HEK293 (cell line): ENCODE measurements around the gene SUSD2.

Experiments used
- YY1 ChIP-seq: fragments of 450-650 bp; formaldehyde crosslinking; IDR thresholded peaks from 2 replicates; pipeline ENCODE4 v1.5.1; 2018; ENCODE audit warnings: missing biosample characterization, missing genetic modification characterization
- ZBTB21 ChIP-seq: fragments of 450-650 bp; formaldehyde crosslinking; IDR thresholded peaks from 2 replicates; pipeline ENCODE4 v1.5.1; 2017; ENCODE audit warnings: missing biosample characterization, missing genetic modification characterization
- ZNF24 ChIP-seq: fragments of 450-650 bp; formaldehyde crosslinking; IDR thresholded peaks from 2 replicates; pipeline ENCODE4 v1.5.1; 2016; ENCODE audit warnings: missing biosample characterization, missing genetic modification characterization
- ZNF274 ChIP-seq, 2 experiments: fragments of 200-500 bp in 1 of 2; fragments of 450-650 bp in 1 of 2; sonication (Bioruptor generic) in 1 of 2; formaldehyde crosslinking in 1 of 2; IDR thresholded peaks; 2 replicates each; pipeline versions ENCODE4 v1.5.1 to v1.6.1; 2014 to 2016; ENCODE audit warnings: borderline replicate concordance in 1 of 2, inconsistent platforms in 1 of 2, low read length in 1 of 2, missing biosample characterization in 1 of 2, missing genetic modification characterization in 1 of 2
- ZNF302 ChIP-seq: fragments of 450-650 bp; formaldehyde crosslinking; IDR thresholded peaks from 2 replicates; pipeline ENCODE4 v1.5.1; 2016; ENCODE audit warnings: missing biosample characterization, missing genetic modification characterization, low read depth
- ZNF707 ChIP-seq: fragments of 450-650 bp; formaldehyde crosslinking; IDR thresholded peaks from 2 replicates; pipeline ENCODE4 v1.5.1; 2016; ENCODE audit warnings: missing biosample characterization, missing genetic modification characterization
- ZNF768 ChIP-seq: fragments of 450-650 bp; formaldehyde crosslinking; IDR thresholded peaks from 2 replicates; pipeline ENCODE4 v1.5.1; 2018; ENCODE audit warnings: missing biosample characterization, mild to moderate bottlenecking, missing genetic modification characterization
- ZNF776 ChIP-seq: fragments of 450-650 bp; formaldehyde crosslinking; IDR thresholded peaks from 2 replicates; pipeline ENCODE4 v1.5.0; 2017; ENCODE audit warnings: missing biosample characterization, missing genetic modification characterization, borderline replicate concordance
- ZNF777 ChIP-seq: fragments of 450-650 bp; formaldehyde crosslinking; IDR thresholded peaks from 2 replicates; pipeline ENCODE4 v1.5.1; 2017; ENCODE audit warnings: missing biosample characterization, missing genetic modification characterization, borderline replicate concordance
- TF ChIP-seq, protein P1 (sequence below): fragments of 450-650 bp; formaldehyde crosslinking; IDR thresholded peaks from 2 replicates; pipeline ENCODE4 v1.5.1; 2016; ENCODE audit warnings: missing biosample characterization, missing genetic modification characterization
- TF ChIP-seq, protein P2 (sequence below): fragments of 450-650 bp; formaldehyde crosslinking; IDR thresholded peaks from 2 replicates; pipeline ENCODE4 v1.5.1; 2016; ENCODE audit warnings: missing biosample characterization, missing genetic modification characterization
- TF ChIP-seq, protein P3 (sequence below): sonication (generic); formaldehyde crosslinking; IDR thresholded peaks from 2 replicates; pipeline ENCODE4 v1.8.1; 2022; ENCODE audit warnings: mild to moderate bottlenecking, moderate library complexity, missing genetic modification reagents

- TF ChIP-seq, protein P1, sequence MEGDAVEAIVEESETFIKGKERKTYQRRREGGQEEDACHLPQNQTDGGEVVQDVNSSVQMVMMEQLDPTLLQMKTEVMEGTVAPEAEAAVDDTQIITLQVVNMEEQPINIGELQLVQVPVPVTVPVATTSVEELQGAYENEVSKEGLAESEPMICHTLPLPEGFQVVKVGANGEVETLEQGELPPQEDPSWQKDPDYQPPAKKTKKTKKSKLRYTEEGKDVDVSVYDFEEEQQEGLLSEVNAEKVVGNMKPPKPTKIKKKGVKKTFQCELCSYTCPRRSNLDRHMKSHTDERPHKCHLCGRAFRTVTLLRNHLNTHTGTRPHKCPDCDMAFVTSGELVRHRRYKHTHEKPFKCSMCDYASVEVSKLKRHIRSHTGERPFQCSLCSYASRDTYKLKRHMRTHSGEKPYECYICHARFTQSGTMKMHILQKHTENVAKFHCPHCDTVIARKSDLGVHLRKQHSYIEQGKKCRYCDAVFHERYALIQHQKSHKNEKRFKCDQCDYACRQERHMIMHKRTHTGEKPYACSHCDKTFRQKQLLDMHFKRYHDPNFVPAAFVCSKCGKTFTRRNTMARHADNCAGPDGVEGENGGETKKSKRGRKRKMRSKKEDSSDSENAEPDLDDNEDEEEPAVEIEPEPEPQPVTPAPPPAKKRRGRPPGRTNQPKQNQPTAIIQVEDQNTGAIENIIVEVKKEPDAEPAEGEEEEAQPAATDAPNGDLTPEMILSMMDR (tag by site-specific recombination), result no peak
- TF ChIP-seq ZNF776 (tag by site-specific recombination) (no peak), YY1 (tag by site-specific recombination) (no peak), ZNF274 (IDR thresholded peaks at IDR 0.05; ENCODE audit: low read length) (no peak), ZNF274 (tag by site-specific recombination; IDR thresholded peaks at IDR 0.05; ENCODE audit: borderline replicate concordance) (no peak), ZNF777 (tag by site-specific recombination) (no peak), ZNF768 (tag by site-specific recombination) (no peak), ZNF707 (no peak), ZNF24 (tag by site-specific recombination) (no peak), ZBTB21 (tag by site-specific recombination) (no peak), ZNF302 (tag by site-specific recombination) (no peak)
- TF ChIP-seq, protein P2, sequence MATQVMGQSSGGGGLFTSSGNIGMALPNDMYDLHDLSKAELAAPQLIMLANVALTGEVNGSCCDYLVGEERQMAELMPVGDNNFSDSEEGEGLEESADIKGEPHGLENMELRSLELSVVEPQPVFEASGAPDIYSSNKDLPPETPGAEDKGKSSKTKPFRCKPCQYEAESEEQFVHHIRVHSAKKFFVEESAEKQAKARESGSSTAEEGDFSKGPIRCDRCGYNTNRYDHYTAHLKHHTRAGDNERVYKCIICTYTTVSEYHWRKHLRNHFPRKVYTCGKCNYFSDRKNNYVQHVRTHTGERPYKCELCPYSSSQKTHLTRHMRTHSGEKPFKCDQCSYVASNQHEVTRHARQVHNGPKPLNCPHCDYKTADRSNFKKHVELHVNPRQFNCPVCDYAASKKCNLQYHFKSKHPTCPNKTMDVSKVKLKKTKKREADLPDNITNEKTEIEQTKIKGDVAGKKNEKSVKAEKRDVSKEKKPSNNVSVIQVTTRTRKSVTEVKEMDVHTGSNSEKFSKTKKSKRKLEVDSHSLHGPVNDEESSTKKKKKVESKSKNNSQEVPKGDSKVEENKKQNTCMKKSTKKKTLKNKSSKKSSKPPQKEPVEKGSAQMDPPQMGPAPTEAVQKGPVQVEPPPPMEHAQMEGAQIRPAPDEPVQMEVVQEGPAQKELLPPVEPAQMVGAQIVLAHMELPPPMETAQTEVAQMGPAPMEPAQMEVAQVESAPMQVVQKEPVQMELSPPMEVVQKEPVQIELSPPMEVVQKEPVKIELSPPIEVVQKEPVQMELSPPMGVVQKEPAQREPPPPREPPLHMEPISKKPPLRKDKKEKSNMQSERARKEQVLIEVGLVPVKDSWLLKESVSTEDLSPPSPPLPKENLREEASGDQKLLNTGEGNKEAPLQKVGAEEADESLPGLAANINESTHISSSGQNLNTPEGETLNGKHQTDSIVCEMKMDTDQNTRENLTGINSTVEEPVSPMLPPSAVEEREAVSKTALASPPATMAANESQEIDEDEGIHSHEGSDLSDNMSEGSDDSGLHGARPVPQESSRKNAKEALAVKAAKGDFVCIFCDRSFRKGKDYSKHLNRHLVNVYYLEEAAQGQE (tag by site-specific recombination), result no peak
- TF ChIP-seq, protein P3, sequence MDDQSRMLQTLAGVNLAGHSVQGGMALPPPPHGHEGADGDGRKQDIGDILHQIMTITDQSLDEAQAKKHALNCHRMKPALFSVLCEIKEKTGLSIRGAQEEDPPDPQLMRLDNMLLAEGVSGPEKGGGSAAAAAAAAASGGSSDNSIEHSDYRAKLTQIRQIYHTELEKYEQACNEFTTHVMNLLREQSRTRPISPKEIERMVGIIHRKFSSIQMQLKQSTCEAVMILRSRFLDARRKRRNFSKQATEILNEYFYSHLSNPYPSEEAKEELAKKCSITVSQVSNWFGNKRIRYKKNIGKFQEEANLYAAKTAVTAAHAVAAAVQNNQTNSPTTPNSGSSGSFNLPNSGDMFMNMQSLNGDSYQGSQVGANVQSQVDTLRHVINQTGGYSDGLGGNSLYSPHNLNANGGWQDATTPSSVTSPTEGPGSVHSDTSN (CRISPR knock-in tag), result no peak
Observed at GRCh38 chr22:24177045-24177444, 4.2 kb upstream of the SUSD2 start.
